ENCODE data around the gene CAMK1D.

- TF ChIP-seq EZH2 (IDR thresholded peaks at IDR 0.05; ENCODE audit: borderline replicate concordance, low read depth, low read length, severe bottlenecking) = no peak
- TF ChIP-seq CTCF (IDR thresholded peaks at IDR 0.05; ENCODE audit: borderline replicate concordance, extremely low read depth, low read length, poor library complexity, severe bottlenecking) = no peak
These were observed 251.3 kb downstream of the CAMK1D start for GRCh38 chr10:12600652-12601051.

Measured in DND-41 (cell line).